Measurements from ENCODE around the gene ZBTB7C. TPM values are rescaled to one million over a fixed set of nuclear protein-coding genes. Genes with fewer than 3 reads are reported as not detected.

Gene ZBTB7C
- total and polyA plus RNA-seq, 9 of the 15 experiments (the other 6 are each of a cell fraction or from before 2014, with no cell fraction given) = not detected

- BruUV-seq (replicated peaks) = no TSS peak
- CTCF ChIA-PET (ENCODE audit: low intra/inter-chr PET ratio) = no interaction called here
- no peak overlapping the region for H3K4me3 ChIP-seq
- no peaks in the 10 kb centered on the region for H3K9me3 ChIP-seq (replicated peaks; ENCODE audit: control insufficient read depth, insufficient read depth, low read depth, low read length)
- no peak for DNase-seq (ENCODE audit: extremely low read depth in 1 of 4, low spot score in 3 of 4)
- H2AFZ ChIP-seq (ENCODE audit: low read depth, low read length) = no peak overlapping the region
- no peaks in the 10 kb centered on the region; the same call in 1 of the 2 replicates for H4K20me1 ChIP-seq (replicated peaks; ENCODE audit: control insufficient read depth, insufficient read depth, low read length)
- no peak overlapping the region for H3K27ac ChIP-seq (ENCODE audit: extremely low read depth, low read depth, low read length)
- H3K79me2 ChIP-seq (ENCODE audit: control insufficient read depth, insufficient read depth, low read length) = no peaks in the 10 kb centered on the region
- H3K4me1 ChIP-seq (replicated peaks in 1 of 2; ENCODE audit: control insufficient read depth in 2 of 2, insufficient read depth in 2 of 2, low read length in 2 of 2) = no peaks in the 10 kb centered on the region; a peak in 1 of 5 replicates
- no peak overlapping the region for H3K9ac ChIP-seq (ENCODE audit: insufficient read depth in 1 of 2, low read depth in 2 of 2, low read length in 2 of 2)
- no peak for ATAC-seq
- 0% methylated on average over 4 of the region's 4 CpGs for WGBS (ENCODE audit: insufficient coverage, low coverage, missing lambda C conversion rate)
- POLR2A ChIA-PET = interaction anchor here (1.1 kb wide), 1 partner anchor 103 kb away, joined by 3 read pairs; no protein-coding TSS in a partner anchor
- intact Hi-C loops (cut with micrococcal nuclease) (no loop called here), in situ Hi-C loops (cut with MboI) (no loop called here)
- no peak overlapping the region for H3K4me2 ChIP-seq (ENCODE audit: insufficient read depth, low read length)
- no peaks in the 10 kb centered on the region for H3K36me3 ChIP-seq (ENCODE audit: control insufficient read depth, insufficient read depth, low read length)
- TF ChIP-seq MECOM (CRISPR knock-in tag; IDR thresholded peaks at IDR 0.05) (no peak), RBM25 (IDR thresholded peaks at IDR 0.05; ENCODE audit: low read depth, low read length, severe bottlenecking) (no peak)
- FAIRE-seq = no peak
- H3K27me3 ChIP-seq (ENCODE audit: control insufficient read depth in 2 of 2, insufficient read depth in 2 of 2, low read length in 2 of 2) = peaks cover 0 to 18% of the 10 kb centered on the region in 2 experiments; a peak in 2 of 5 replicates
- no peaks in the 10 kb centered on the region for H3K9me1 ChIP-seq (ENCODE audit: control insufficient read depth, insufficient read depth, low read length)
Measured at GRCh38 chr18:48152549-48152948, 256.6 kb downstream of the ZBTB7C start.

DNA sequence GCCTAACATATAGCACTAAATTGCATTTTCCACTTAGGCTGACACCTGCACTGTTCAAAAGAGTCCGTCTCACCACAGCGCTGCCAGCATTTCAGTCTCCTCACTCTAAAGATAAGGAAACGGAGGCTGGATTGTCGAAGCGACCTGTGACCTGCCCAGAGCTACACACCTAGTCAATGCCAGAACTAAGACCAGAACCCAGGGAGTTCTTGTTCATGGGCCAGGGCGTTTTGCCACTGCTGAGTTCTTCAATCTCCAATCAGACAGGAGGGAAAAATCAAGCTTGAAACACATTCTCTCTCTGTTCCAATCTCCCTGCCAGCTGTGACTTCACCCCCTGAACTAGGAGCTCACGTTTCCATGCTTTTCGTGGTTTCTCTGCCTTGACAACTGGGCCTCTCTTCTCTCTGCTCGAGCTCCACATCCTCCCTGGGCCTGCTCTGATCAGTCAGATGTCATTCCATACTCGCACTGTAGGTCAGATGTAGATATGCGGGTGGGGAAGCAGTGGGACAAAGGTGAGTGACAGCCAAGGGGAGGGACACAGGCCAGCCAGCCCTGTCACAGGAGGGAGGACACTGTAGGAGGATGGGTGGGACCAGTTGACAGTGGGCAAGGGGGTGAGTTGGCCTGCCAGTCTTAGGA, 257.6 kb downstream of the ZBTB7C start:
- H3K9me3 ChIP-seq (replicated peaks; ENCODE audit: control insufficient read depth, insufficient read depth, low read depth, low read length) = no peaks in the 10 kb centered on the region
- no peak for FAIRE-seq
- H3K27ac ChIP-seq (ENCODE audit: extremely low read depth, low read depth, low read length) = no peak overlapping the region
- H3K4me3 ChIP-seq = no peak overlapping the region
- WGBS (ENCODE audit: insufficient coverage, low coverage, missing lambda C conversion rate) = 0% methylated on average over 10 of the region's 11 CpGs
- H3K4me1 ChIP-seq (replicated peaks in 1 of 2; ENCODE audit: control insufficient read depth in 2 of 2, insufficient read depth in 2 of 2, low read length in 2 of 2) = no peaks in the 10 kb centered on the region; a peak in 1 of 5 replicates
- CTCF ChIA-PET (ENCODE audit: low intra/inter-chr PET ratio) = no interaction called here
- H3K4me2 ChIP-seq (ENCODE audit: insufficient read depth, low read length) = no peak overlapping the region
- in situ Hi-C loops (cut with MboI) (no loop called here), intact Hi-C loops (cut with micrococcal nuclease) (no loop called here)
- H3K27me3 ChIP-seq (ENCODE audit: control insufficient read depth in 2 of 2, insufficient read depth in 2 of 2, low read length in 2 of 2) = peaks cover 0 to 18% of the 10 kb centered on the region in 2 experiments; a peak in 2 of 5 replicates
- BruUV-seq (replicated peaks) = no TSS peak
- H3K9me1 ChIP-seq (ENCODE audit: control insufficient read depth, insufficient read depth, low read length) = no peaks in the 10 kb centered on the region
- no peak overlapping the region for H3K9ac ChIP-seq (ENCODE audit: insufficient read depth in 1 of 2, low read depth in 2 of 2, low read length in 2 of 2)
- no peak overlapping the region for H2AFZ ChIP-seq (ENCODE audit: low read depth, low read length)
- H3K36me3 ChIP-seq (ENCODE audit: control insufficient read depth, insufficient read depth, low read length) = no peaks in the 10 kb centered on the region
- H3K79me2 ChIP-seq (ENCODE audit: control insufficient read depth, insufficient read depth, low read length) = no peaks in the 10 kb centered on the region
- H4K20me1 ChIP-seq (replicated peaks; ENCODE audit: control insufficient read depth, insufficient read depth, low read length) = no peaks in the 10 kb centered on the region; the same call in 1 of the 2 replicates
- TF ChIP-seq, protein P1, sequence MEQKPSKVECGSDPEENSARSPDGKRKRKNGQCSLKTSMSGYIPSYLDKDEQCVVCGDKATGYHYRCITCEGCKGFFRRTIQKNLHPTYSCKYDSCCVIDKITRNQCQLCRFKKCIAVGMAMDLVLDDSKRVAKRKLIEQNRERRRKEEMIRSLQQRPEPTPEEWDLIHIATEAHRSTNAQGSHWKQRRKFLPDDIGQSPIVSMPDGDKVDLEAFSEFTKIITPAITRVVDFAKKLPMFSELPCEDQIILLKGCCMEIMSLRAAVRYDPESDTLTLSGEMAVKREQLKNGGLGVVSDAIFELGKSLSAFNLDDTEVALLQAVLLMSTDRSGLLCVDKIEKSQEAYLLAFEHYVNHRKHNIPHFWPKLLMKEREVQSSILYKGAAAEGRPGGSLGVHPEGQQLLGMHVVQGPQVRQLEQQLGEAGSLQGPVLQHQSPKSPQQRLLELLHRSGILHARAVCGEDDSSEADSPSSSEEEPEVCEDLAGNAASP (IDR thresholded peaks at IDR 0.05) = no peak
- TF ChIP-seq HMG20B (CRISPR knock-in tag; IDR thresholded peaks at IDR 0.05) (no peak), MTA1 (IDR thresholded peaks at IDR 0.05; ENCODE audit: borderline replicate concordance) (no peak), PKNOX1 (IDR thresholded peaks at IDR 0.05) (peak; percentile 52; the same call in 1 of the 2 replicates), NFATC3 (IDR thresholded peaks at IDR 0.05) (no peak)
- TF ChIP-seq, protein P2, sequence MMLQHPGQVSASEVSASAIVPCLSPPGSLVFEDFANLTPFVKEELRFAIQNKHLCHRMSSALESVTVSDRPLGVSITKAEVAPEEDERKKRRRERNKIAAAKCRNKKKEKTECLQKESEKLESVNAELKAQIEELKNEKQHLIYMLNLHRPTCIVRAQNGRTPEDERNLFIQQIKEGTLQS (IDR thresholded peaks at IDR 0.05) = no peak
- TF ChIP-seq, protein P2 (CRISPR knock-in tag; conservative IDR thresholded peaks at IDR 0.05) = no peak
- POLR2A ChIA-PET = interaction anchor here (0.7 kb wide), 1 partner anchor 219 kb away, joined by 3 read pairs; no protein-coding TSS in a partner anchor
- ATAC-seq = no peak
- no peak for DNase-seq (ENCODE audit: extremely low read depth in 1 of 4, low spot score in 3 of 4)

Measured in K562 (cell line).